Lower leg skin (tissue), 3 donors: ENCODE results near the gene UBL7.

ENCODE experiments used
- CTCF ChIP-seq, 3 donors: fragments of 450-650 bp; IDR thresholded peaks; one replicate each; pipeline ENCODE4 v1.5.1; 2016; ENCODE audit warnings: antibody characterized with exemption in 3 of 3, mild to moderate bottlenecking in 3 of 3, moderate library complexity in 2 of 3
- POLR2A ChIP-seq, 2 donors: fragments of 450-650 bp; IDR thresholded peaks; one replicate each; pipeline ENCODE4 v1.6.1; 2016 to 2017; ENCODE audit warnings: antibody characterized with exemption in 2 of 2, mild to moderate bottlenecking in 1 of 2, moderate library complexity in 1 of 2

- no peak for TF ChIP-seq CTCF (IDR thresholded peaks at IDR 0.05)
- no peak for TF ChIP-seq POLR2A (IDR thresholded peaks at IDR 0.05)
Observed at GRCh38 chr15:74451322-74451721, 9.6 kb downstream of the UBL7 start.
